K562 treated with DMSO at 1 percent for 12 hours (cell line): ENCODE measurements around the gene TASL. TPM values are rescaled to one million over a fixed set of nuclear protein-coding genes. Genes with fewer than 3 reads are reported as not detected.

Experiments
- total RNA-seq: library from RNA; unstranded; fragments of 300-600 nt; gene quantifications from 2 replicates; pipeline ENCODE4 v1.2.3, GENCODE V29; 2022; ENCODE audit not compliant: insufficient read depth

Gene TASL, protein sequence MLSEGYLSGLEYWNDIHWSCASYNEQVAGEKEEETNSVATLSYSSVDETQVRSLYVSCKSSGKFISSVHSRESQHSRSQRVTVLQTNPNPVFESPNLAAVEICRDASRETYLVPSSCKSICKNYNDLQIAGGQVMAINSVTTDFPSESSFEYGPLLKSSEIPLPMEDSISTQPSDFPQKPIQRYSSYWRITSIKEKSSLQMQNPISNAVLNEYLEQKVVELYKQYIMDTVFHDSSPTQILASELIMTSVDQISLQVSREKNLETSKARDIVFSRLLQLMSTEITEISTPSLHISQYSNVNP
- total RNA-seq, result not detected in 2 replicates

DNA sequence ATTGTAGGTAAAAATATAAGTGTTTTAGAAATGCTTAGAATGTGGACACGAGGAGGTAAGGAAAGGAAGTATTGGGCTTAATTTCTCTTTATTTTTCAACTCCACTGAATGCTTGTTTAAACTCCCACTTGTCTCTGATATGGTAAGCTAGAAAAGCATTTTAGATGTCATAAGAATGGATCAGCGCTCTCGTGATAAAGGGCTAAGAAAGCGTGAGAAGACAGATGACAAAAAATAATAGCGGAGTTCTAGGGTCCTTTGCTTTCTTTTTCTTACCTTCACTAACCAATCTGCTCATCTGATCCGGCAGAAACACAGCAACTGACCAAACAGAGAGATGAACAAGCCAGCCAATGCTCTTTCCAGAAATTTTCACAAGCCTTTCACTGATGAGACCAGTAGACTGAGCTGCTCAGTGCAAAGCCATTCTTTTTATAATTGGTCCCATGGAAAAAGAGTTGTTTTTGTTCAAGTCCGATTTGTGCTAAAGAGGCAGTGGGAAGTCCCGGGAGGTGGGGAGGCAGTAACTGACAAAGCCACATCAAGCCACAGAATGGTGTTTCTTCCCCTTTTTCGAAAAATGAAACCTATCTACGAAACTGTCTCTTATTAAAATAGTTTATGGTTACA, at the start of gene TASL:
Gene TASL, minus strand, starts transcription at position 405 of the 630 bp plus-strand sequence. CDS start 17,411 bp downstream, outside the sequence.

Other genes starting within 250 kb of the TASL start
- gene GK, start 75.7 kb upstream of the TASL start, total RNA-seq, result 4.3 and 10.1 TPM in 2 replicates